Stimulated activated naive CD8-positive, alpha-beta T cell treated with anti-CD3 and anti-CD28 coated beads, Interleukin-15, amount 100 ng/mL, for 72 hours (primary cell): ENCODE results near the gene OR2T8.

Experiments
- ATAC-seq: fragments of 150-1000 bp; cut with Tn5 transposase; 2 replicates; pipeline ENCODE4 v1.10.0; 2021; ENCODE audit warnings: mild to moderate bottlenecking, moderate library complexity
- DNase-seq, 2 donors: peaks; one replicate each; pipeline ENCODE4 v3.0.0; 2021 to 2022
- H3K27ac Mint-ChIP-seq, 2 donors: one replicate each; pipeline ENCODE4 v1.8.0; 2022; ENCODE audit warnings: mild to moderate bottlenecking in 2 of 2, mixed read lengths in 2 of 2, moderate library complexity in 2 of 2
- H3K27me3 Mint-ChIP-seq: one replicate; pipeline ENCODE4 v1.8.0; 2022; ENCODE audit warnings: mixed read lengths
- H3K4me1 Mint-ChIP-seq: one replicate; pipeline ENCODE4 v1.8.0; 2022; ENCODE audit warnings: mild to moderate bottlenecking, mixed read lengths
- H3K4me3 Mint-ChIP-seq, 2 donors: one replicate each; pipeline ENCODE4 v1.8.0; 2022; ENCODE audit warnings: mild to moderate bottlenecking in 2 of 2, mixed read lengths in 2 of 2, moderate library complexity in 1 of 2
- H3K9me3 Mint-ChIP-seq, 2 donors: one replicate each; pipeline ENCODE4 v1.8.0; 2022; ENCODE audit warnings: mixed read lengths in 2 of 2

The OR2T8 gene, protein sequence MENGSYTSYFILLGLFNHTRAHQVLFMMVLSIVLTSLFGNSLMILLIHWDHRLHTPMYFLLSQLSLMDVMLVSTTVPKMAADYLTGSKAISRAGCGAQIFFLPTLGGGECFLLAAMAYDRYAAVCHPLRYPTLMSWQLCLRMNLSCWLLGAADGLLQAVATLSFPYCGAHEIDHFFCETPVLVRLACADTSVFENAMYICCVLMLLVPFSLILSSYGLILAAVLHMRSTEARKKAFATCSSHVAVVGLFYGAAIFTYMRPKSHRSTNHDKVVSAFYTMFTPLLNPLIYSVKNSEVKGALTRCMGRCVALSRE

DNA sequence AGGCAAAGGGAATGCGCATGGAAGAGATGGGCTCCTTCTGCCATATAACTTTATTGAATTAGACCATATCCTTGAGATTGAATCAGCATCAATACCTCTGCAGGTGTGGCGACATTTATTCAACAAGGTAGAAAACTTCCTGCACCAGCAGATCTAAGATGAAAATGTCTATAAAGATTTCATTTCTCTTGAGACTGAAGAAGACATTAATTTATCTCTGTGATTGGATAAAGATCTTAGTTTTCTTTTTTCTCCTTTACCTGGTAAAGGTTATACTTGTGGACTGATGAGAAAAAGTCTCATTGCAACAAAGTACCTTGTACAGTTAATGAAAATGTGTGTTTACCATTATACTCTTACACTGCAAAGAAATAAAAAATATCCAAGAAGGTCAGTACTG is at the start of gene OR2T8:
OR2T8 (plus strand) TSS at position 301 of the 400 bp plus-strand sequence. CDS start 766 bp downstream, outside the sequence.
- no peaks in the 10 kb centered on the region for H3K4me1 Mint-ChIP-seq
- no peak within 1 kb of the TSS for H3K27ac Mint-ChIP-seq
- DNase-seq: no peak
- no peaks in the 10 kb centered on the region for H3K9me3 Mint-ChIP-seq
- no peak for ATAC-seq
- H3K27me3 Mint-ChIP-seq: peaks cover 13% of the 10 kb centered on the region
- no peak within 1 kb of the TSS for H3K4me3 Mint-ChIP-seq

DNA sequence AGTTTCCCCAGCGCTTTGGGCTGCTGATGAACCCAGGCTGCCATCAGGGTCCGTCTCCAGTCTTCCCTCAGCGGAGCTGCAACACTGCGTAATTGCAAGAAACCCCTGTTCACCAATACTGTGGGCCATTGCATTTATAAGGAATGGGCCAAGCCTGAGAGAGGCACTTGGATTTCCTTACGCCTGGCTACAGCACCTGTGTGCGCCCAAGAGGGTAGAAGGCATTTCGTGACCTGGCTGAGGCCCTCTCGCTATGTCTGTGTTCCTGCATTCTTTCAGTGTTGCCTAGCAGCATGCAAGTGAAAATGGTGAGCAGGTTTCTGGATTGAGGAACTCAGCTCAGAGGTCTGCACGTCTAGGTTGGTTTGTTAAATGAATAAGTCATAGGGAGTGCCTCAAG is 36.7 kb upstream of the OR2T8 start:
- Mint-ChIP-seq H3K4me3 (no peak overlapping the region), H3K4me1 (no peaks in the 10 kb centered on the region), H3K27me3 (peaks cover 8% of the 10 kb centered on the region), H3K27ac (no peak overlapping the region), H3K9me3 (peaks cover 0 to 7% of the 10 kb centered on the region in 2 donors)
- DNase-seq: no peak
- no peak for ATAC-seq

DNA sequence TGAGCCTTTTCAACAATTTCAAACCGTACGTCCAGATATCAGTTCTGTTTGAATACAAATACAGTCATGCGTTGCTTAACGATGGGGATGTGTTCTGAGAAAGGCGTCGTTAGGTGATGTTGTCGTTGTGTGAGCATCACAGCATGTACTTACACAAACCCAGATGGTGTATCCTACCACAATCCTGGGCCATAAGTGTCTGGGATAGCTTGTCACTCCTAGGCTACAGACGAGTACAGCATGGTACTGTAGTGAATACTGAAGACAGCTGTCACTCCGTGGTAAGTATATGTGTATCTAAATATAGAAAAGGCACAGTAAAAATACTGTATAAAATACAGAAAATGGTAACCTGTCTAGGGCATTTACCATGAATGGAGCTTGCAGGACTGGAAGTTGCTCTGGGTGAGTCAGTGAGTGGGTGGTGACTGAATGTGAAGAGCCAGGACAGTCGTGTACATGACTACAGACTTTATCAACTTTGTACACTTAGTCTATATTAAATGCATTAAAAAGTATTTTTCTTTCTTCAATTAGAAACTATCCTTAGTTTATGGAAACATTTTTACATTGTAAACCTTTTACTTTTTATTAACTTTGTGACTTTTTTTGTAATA is 35.1 kb upstream of the OR2T8 start:
- H3K27ac Mint-ChIP-seq: no peak overlapping the region
- H3K9me3 Mint-ChIP-seq: peaks cover 0 to under 1% of the 10 kb centered on the region in 2 donors
- DNase-seq (no peak), ATAC-seq (no peak)
- H3K4me1 Mint-ChIP-seq: no peaks in the 10 kb centered on the region
- no peak overlapping the region for H3K4me3 Mint-ChIP-seq
- H3K27me3 Mint-ChIP-seq: peaks cover 1% of the 10 kb centered on the region

DNA sequence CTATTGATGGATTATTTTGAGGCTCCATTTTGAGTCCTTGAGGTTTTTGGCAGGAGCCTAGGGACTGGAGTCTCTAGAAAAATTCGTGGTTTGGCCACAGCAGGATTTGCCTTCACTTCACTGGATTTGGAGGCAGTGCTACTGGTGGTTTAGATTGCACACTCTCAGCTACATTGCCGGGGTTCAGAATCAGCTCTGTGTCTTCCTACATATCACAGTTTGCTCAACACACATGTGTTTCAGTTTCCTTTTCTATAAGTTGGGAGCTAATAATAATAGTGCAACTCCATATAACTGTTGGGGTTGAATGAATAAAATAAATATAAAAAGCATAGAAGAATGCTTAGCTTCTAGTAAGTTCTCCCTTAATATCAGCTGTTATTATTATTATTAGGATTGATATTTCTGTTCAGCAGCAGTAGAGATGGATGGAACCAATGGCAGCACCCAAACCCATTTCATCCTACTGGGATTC is 24.9 kb upstream of the OR2T8 start, which contains the start of gene OR2W3:
OR2W3 (plus strand) TSS at position 425 of the 475 bp plus-strand sequence; CDS start at position 425, 0 bp downstream.
- DNase-seq (no peak), ATAC-seq (no peak)
- Mint-ChIP-seq H3K27ac (peak within 1 kb of the TSS in 1 of 2 donors; percentile 13), H3K9me3 (peaks cover 0 to 30% of the 10 kb centered on the region in 2 donors), H3K4me1 (no peaks in the 10 kb centered on the region), H3K4me3 (no peak within 1 kb of the TSS), H3K27me3 (no peaks in the 10 kb centered on the region)

DNA sequence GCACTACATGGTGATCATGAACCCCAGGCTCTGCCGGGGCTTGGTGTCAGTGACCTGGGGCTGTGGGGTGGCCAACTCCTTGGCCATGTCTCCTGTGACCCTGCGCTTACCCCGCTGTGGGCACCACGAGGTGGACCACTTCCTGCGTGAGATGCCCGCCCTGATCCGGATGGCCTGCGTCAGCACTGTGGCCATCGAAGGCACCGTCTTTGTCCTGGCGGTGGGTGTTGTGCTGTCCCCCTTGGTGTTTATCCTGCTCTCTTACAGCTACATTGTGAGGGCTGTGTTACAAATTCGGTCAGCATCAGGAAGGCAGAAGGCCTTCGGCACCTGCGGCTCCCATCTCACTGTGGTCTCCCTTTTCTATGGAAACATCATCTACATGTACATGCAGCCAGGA is 24.1 kb upstream of the OR2T8 start:
- ATAC-seq (peak; percentile 42), DNase-seq (no peak)
- Mint-ChIP-seq H3K9me3 (peaks cover 0 to 30% of the 10 kb centered on the region in 2 donors), H3K4me1 (no peaks in the 10 kb centered on the region), H3K27me3 (no peaks in the 10 kb centered on the region), H3K4me3 (no peak overlapping the region), H3K27ac (peak overlapping the region in 1 of 2 donors; percentile 13)

DNA sequence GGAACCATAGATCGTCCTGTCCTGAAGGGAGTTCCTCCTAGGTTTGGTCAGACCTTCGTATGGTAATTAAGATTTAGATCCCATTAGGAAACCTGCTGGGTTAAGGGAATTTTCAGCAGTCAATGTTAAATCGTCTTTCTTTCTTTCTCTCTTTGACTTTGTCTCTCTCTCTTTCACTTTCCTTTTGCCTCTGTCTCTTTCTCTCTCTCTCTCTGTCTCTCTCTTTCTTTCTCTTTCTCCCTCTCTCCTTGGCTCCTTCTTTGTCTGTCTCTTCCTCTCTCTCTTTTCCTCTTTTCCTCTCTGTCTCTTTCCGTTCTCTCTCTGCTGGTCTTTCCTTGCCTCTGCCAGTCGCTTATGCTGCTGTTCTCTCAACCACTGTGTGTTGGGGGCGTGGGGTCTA is 15.9 kb upstream of the OR2T8 start:
- Mint-ChIP-seq H3K4me1 (peaks cover 18% of the 10 kb centered on the region), H3K27ac (peak overlapping the region in 1 of 2 donors; percentile 7), H3K9me3 (peaks cover 6 to 26% of the 10 kb centered on the region in 2 donors), H3K27me3 (no peaks in the 10 kb centered on the region), H3K4me3 (no peak overlapping the region)
- ATAC-seq: no peak
- no peak for DNase-seq

DNA sequence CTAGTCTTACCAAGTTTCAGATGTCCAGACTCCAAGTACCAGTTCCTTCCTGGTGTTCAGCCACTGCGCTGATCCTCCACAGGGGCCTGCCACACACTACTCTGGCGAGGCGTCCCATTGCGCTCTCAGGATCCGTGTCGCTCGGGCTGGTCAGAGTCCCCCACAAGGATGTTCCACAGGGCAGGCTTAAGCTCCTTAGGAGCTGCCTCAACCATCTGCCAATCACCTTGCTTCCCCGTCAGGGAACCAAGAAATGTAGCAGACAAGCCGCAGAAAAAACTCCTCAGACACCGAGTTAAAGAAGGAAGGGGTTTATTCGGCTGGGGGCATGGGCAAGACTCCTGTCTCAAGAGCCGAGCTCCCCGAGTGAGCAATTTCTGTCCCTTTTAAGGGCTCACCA is 14.9 kb upstream of the OR2T8 start:
- H3K9me3 Mint-ChIP-seq: peaks cover 6 to 26% of the 10 kb centered on the region in 2 donors
- H3K4me3 Mint-ChIP-seq: no peak overlapping the region
- peak overlapping the region in 1 of 2 donors; percentile 36 for H3K27ac Mint-ChIP-seq
- no peak for ATAC-seq
- H3K27me3 Mint-ChIP-seq: no peaks in the 10 kb centered on the region
- no peak for DNase-seq
- H3K4me1 Mint-ChIP-seq: peaks cover 18% of the 10 kb centered on the region

DNA sequence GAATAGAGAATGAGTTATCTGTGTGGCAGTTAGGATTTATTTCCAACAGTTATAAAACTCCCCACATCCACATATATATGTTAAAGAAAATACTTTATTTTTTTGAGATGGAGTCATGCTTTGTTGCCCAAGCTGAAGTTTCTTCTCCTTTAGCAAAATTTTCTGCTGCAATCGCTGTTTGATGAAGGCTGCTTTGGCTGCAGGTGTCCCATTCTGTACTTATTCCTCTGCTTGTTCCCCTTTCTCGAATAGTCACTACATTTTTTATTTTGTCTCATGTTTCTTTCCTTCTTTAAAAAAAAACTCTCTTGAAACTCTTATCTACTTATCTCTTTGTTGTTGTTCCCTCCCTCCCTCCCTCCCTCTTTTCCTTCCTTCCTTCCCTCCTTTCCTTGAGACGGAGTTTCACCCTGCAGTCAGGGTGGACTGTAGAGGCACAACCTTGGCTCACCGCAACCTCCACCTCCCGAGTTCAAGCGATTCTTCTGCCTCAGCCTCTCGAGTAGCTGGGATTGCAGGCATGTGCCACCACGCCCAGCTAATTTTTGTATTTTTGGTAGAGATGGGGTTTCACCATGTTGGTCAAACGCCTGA is 14.0 kb upstream of the OR2T8 start:
- DNase-seq: no peak
- Mint-ChIP-seq H3K27me3 (no peaks in the 10 kb centered on the region), H3K4me1 (peaks cover 18% of the 10 kb centered on the region), H3K27ac (no peak overlapping the region), H3K9me3 (peaks cover 6 to 26% of the 10 kb centered on the region in 2 donors), H3K4me3 (peak overlapping the region; percentile 83)
- ATAC-seq: no peak

DNA sequence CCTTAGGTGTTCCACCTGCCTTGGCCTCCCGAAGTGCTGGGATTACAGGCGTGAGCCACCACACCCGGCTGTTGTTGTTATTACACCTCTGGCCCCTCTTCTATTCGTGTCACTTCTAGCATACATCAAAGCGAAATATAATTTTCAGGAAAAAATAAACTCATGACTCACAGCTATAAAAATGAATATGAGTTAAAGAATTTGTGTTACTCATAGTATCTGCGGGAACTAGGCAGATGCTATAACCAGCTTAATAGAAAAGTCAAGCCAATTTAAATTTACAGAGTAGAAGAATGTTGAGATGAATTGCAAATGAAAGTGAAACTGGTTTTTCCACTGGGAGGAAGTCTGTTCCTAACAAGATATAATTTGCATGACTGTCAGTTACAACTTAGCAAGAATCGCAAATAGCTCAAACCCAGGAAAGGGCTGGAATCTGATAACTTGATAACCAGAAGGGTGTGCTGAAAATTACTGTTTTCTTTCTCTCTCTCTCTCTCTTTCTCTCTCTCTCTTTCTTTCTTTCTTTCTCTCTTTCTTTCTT is 13.5 kb upstream of the OR2T8 start:
- H3K27me3 Mint-ChIP-seq: no peaks in the 10 kb centered on the region
- peaks cover 6 to 26% of the 10 kb centered on the region in 2 donors for H3K9me3 Mint-ChIP-seq
- H3K27ac Mint-ChIP-seq: peak overlapping the region in 1 of 2 donors; percentile 73
- ATAC-seq (peak; percentile 94), DNase-seq (peak in 1 of 2 donors; percentile 49)
- H3K4me3 Mint-ChIP-seq: peak overlapping the region; percentile 83
- peaks cover 18% of the 10 kb centered on the region for H3K4me1 Mint-ChIP-seq

DNA sequence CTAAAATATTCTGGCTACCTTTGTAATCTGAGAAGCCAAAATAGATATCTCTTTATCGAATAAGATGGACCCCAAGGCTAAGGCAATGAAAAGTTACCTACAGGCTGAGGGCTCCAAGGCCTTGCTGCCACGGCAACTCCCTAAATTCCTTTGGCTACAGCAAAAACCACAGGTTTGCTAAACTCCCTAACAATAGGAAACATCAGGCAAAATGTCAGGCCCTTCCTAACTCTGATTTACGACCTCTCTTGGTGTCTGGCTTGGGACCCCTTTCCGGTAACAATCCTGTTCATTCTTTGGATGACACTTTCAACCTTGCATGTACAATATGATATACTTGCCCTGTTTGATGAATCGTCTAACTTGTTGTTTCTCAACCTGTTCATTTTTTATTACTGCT is 11.3 kb upstream of the OR2T8 start:
- H3K27ac Mint-ChIP-seq: no peak overlapping the region
- H3K4me1 Mint-ChIP-seq: peaks cover 18% of the 10 kb centered on the region
- peaks cover 6 to 19% of the 10 kb centered on the region in 2 donors for H3K9me3 Mint-ChIP-seq
- H3K4me3 Mint-ChIP-seq: no peak overlapping the region
- DNase-seq: no peak
- no peak for ATAC-seq
- no peaks in the 10 kb centered on the region for H3K27me3 Mint-ChIP-seq

DNA sequence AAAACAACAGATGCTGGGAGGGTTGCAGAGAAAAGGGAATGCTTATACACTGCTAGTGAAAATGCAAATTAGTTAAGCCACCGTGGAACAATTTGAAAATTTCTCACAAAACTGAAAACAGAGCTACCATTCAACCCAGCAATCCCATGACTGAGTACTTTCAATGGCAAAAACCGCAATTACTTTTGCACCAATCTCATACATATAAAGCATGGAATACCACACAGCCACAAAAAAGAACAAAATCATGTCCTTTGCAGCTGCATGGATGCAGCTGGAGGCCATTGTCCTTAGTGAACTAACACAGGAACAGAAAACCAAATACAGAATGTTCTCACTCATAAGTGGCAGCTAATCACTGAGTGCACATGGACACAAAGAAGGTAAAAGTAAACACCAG is 6.3 kb upstream of the OR2T8 start:
- no peak for DNase-seq
- Mint-ChIP-seq H3K27me3 (peaks cover 13% of the 10 kb centered on the region), H3K4me3 (no peak overlapping the region), H3K9me3 (no peaks in the 10 kb centered on the region), H3K27ac (no peak overlapping the region), H3K4me1 (no peaks in the 10 kb centered on the region)
- ATAC-seq: no peak

DNA sequence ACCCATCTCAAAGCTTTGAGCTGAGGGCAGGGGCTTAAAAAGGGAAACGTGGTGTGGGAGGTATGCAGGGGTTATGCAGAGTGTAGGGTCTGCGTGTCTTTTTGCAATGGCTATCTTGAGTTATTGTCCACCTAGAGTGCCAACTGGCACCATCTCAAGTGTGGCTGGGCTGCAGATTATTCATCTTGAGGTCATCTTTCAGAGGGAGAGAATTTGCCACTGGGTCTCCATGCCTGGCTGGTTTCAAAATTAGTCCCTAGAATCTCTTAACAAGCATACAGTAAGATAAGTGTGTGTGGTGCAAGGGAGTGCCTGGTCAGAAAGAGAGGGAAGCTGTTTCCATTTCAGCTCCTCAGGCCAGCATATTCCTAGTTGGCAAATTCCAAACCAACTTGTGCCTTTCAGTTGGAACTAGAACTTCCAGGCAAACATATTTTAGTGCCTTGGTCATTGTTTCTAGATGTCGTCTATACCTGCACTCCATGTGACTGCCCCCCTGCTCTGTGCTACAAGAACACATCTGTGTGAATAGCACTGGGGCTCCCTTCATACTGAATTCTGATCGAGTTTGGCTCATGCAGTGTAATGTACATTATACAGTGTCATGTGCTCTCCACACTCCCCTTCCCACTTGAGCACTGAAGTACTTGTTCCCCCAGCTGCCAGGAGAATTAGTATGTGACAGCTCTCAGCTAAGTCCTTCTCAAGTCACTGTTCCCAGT is 5.0 kb upstream of the OR2T8 start:
- H3K27me3 Mint-ChIP-seq: peaks cover 13% of the 10 kb centered on the region
- DNase-seq: no peak

DNA sequence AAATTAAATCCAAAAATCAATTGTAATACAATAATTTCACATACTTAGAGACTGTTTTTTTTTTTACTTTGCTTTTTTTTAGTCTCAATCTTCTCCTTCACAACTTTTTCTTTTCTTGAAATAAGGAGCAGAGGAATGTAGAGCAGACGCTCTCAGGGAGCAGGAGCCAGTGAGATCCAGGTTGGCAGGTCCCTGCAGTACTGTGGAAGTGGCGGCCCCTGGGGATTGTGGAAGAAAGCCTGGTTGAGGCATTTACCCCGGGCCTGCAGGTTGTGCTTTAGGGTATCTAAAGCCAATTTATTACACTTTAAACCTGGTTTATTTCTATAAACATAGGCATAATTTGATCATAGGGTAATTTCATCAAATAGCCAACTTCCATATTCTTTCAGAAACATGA is 3.9 kb downstream of the OR2T8 start:
- no peak overlapping the region for H3K27ac Mint-ChIP-seq
- no peaks in the 10 kb centered on the region for H3K4me1 Mint-ChIP-seq
- H3K9me3 Mint-ChIP-seq: no peaks in the 10 kb centered on the region
- H3K4me3 Mint-ChIP-seq: no peak overlapping the region
- DNase-seq (no peak), ATAC-seq (no peak)
- H3K27me3 Mint-ChIP-seq: no peaks in the 10 kb centered on the region

More for the DNA sequence above, 5.0 kb upstream of the OR2T8 start:
- Mint-ChIP-seq H3K9me3 (no peaks in the 10 kb centered on the region), H3K4me3 (no peak overlapping the region), H3K27ac (peak overlapping the region in 1 of 2 donors; percentile 60), H3K4me1 (no peaks in the 10 kb centered on the region)
- ATAC-seq: peak; percentile 55

DNA sequence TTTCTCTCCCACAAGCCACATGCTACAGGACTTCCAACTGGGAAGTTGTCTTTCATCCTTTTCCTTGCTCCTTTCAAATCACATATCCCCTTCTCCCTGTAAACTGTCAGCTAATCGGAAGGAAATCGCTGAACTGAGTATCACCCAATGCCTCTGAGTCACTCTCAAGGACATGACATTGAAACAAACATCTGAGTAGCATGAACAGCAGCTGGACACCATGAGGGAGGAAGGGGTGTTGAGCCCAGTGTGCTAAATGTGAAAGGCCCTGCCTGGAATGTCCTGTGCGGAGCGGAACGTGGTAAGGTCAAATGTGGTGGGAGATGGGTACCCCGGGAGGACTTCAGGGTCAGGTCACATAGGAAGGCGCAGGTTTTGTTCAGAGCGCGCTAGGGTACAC is 4.8 kb downstream of the OR2T8 start, which contains the start of gene OR2AJ1:
OR2AJ1 (plus strand) TSS at position 22 of the 400 bp plus-strand sequence. CDS start 8,880 bp downstream, outside the sequence.
- H3K27ac Mint-ChIP-seq: no peak within 1 kb of the TSS
- no peaks in the 10 kb centered on the region for H3K4me1 Mint-ChIP-seq
- H3K27me3 Mint-ChIP-seq: no peaks in the 10 kb centered on the region
- no peaks in the 10 kb centered on the region for H3K9me3 Mint-ChIP-seq
- ATAC-seq (no peak), DNase-seq (no peak)
- no peak within 1 kb of the TSS for H3K4me3 Mint-ChIP-seq

DNA sequence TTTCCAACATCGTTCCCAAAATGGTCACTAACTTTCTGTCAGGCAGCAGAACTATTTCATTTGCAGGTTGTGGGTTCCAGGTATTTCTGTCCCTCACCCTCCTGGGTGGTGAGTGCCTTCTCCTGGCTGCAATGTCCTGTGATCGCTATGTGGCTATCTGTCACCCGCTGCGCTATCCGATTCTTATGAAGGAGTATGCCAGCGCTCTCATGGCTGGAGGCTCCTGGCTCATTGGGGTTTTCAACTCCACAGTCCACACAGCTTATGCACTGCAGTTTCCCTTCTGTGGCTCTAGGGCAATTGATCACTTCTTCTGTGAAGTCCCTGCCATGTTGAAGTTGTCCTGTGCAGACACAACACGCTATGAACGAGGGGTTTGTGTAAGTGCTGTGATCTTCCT is 13.9 kb downstream of the OR2T8 start:
- H3K4me3 Mint-ChIP-seq: no peak overlapping the region
- no peaks in the 10 kb centered on the region for H3K4me1 Mint-ChIP-seq
- H3K27me3 Mint-ChIP-seq: no peaks in the 10 kb centered on the region
- no peaks in the 10 kb centered on the region for H3K9me3 Mint-ChIP-seq
- no peak overlapping the region for H3K27ac Mint-ChIP-seq
- DNase-seq (no peak), ATAC-seq (no peak)
